CD14-positive monocyte (primary cell): ENCODE results near the gene CELF4. TPM values are rescaled to one million over a fixed set of nuclear protein-coding genes. Genes with fewer than 3 reads are reported as not detected.

Source experiments
- DNase-seq, 3 donors: peaks; one replicate each; pipeline ENCODE4 v3.0.0-alpha.2; 2011 to 2022
- H2AFZ ChIP-seq: 2 replicates; pipeline ENCODE4 v1.6.0; 2012; ENCODE audit warnings: mild to moderate bottlenecking, low read depth, low read length, inconsistent platforms; ENCODE audit not compliant: insufficient read depth, poor library complexity, severe bottlenecking
- H3K27ac ChIP-seq, 2 donors: 1 replicate in 1 of 2; 2 replicates in 1 of 2; pipeline ENCODE4 v1.5.1; 2012 to 2013; ENCODE audit warnings: low read length in 2 of 2, control low read depth in 1 of 2, inconsistent platforms in 1 of 2, low read depth in 1 of 2, mild to moderate bottlenecking in 1 of 2
- H3K27me3 ChIP-seq, 2 donors: one replicate each; pipeline versions ENCODE4 v1.6.0 to v1.6.1; 2011 to 2013; ENCODE audit warnings: low read length in 2 of 2; ENCODE audit not compliant: control insufficient read depth in 2 of 2, insufficient read depth in 2 of 2
- H3K36me3 ChIP-seq, 2 donors: replicated peaks in 1 of 2; 1 replicate in 1 of 2; 2 replicates in 1 of 2; pipeline versions ENCODE4 v1.5.1 to v1.6.1; 2012 to 2013; ENCODE audit warnings: low read length in 2 of 2, control low read depth in 1 of 2, inconsistent platforms in 1 of 2, mild to moderate bottlenecking in 1 of 2; ENCODE audit not compliant: insufficient read depth in 2 of 2, control insufficient read depth in 1 of 2
- H3K4me1 ChIP-seq, 2 donors: 1 replicate in 1 of 2; 2 replicates in 1 of 2; pipeline versions ENCODE4 v1.5.1 to v1.6.1; 2012 to 2013; ENCODE audit warnings: low read length in 2 of 2, control low read depth in 1 of 2, inconsistent platforms in 1 of 2, mild to moderate bottlenecking in 1 of 2, moderate library complexity in 1 of 2; ENCODE audit not compliant: insufficient read depth in 2 of 2, control insufficient read depth in 1 of 2
- H3K4me2 ChIP-seq: replicated peaks from 2 replicates; pipeline ENCODE3; 2012; ENCODE audit warnings: low read length, moderate library complexity, mild to moderate bottlenecking; ENCODE audit not compliant: poor library complexity, severe bottlenecking; ENCODE audit errors: extremely low read depth
- H3K4me3 ChIP-seq, 3 experiments: fragments of 200-600 bp in 1 of 3; sonication (generic) in 1 of 3; replicated peaks in 1 of 3; 1 replicate in 2 of 3; 2 replicates in 1 of 3; pipeline ENCODE4 v1.5.1; 2011 to 2013; ENCODE audit warnings: low read length in 3 of 3, mild to moderate bottlenecking in 3 of 3, control low read depth in 2 of 3, low read depth in 2 of 3, inconsistent platforms in 1 of 3, moderate library complexity in 1 of 3
- H3K79me2 ChIP-seq: 2 replicates; pipeline ENCODE4 v1.6.0; 2012; ENCODE audit warnings: mild to moderate bottlenecking, control low read depth, inconsistent platforms, low read length, moderate library complexity; ENCODE audit not compliant: insufficient read depth
- H3K9ac ChIP-seq: 2 replicates; pipeline ENCODE4 v1.6.0; 2017; ENCODE audit warnings: low read length, mild to moderate bottlenecking; ENCODE audit not compliant: insufficient read depth, poor library complexity, severe bottlenecking
- H3K9me3 ChIP-seq, 2 donors: replicated peaks in 1 of 2; 1 replicate in 1 of 2; 2 replicates in 1 of 2; pipeline versions ENCODE4 v1.5.1 to v1.6.1; 2012 to 2013; ENCODE audit warnings: low read length in 2 of 2, control low read depth in 1 of 2; ENCODE audit not compliant: control insufficient read depth in 1 of 2, insufficient read depth in 1 of 2
- H4K20me1 ChIP-seq: 2 replicates; pipeline ENCODE4 v1.6.0; 2012; ENCODE audit warnings: mild to moderate bottlenecking, low read length, control low read depth, moderate library complexity; ENCODE audit not compliant: insufficient read depth
- H3K27ac Mint-ChIP-seq, 7 donors: one replicate each; pipeline ENCODE4 v1.8.0; 2020; ENCODE audit warnings: mild to moderate bottlenecking in 7 of 7, mixed read lengths in 7 of 7, moderate library complexity in 6 of 7, inconsistent platforms in 2 of 7
- H3K27me3 Mint-ChIP-seq, 3 donors: one replicate each; pipeline ENCODE4 v1.8.0; 2021 to 2022; ENCODE audit warnings: low read depth in 3 of 3, mild to moderate bottlenecking in 3 of 3, mixed read lengths in 3 of 3, moderate library complexity in 3 of 3, inconsistent platforms in 1 of 3
- H3K36me3 Mint-ChIP-seq, 2 donors: one replicate each; pipeline ENCODE4 v1.8.0; 2020; ENCODE audit warnings: mixed read lengths in 2 of 2, inconsistent platforms in 1 of 2, mild to moderate bottlenecking in 1 of 2
- H3K4me1 Mint-ChIP-seq: one replicate; pipeline ENCODE4 v1.8.0; 2020; ENCODE audit warnings: mild to moderate bottlenecking, mixed read lengths
- H3K4me3 Mint-ChIP-seq, 2 donors: one replicate each; pipeline ENCODE4 v1.8.0; 2020; ENCODE audit warnings: mild to moderate bottlenecking in 2 of 2, mixed read lengths in 2 of 2, moderate library complexity in 1 of 2
- H3K9me3 Mint-ChIP-seq, 7 donors: one replicate each; pipeline ENCODE4 v1.8.0; 2020 to 2022; ENCODE audit warnings: mixed read lengths in 7 of 7, mild to moderate bottlenecking in 6 of 7, moderate library complexity in 6 of 7, inconsistent platforms in 2 of 7
- WGBS: methylation state at CpG from one replicate; pipeline ENCODE4 v1.1.5; 2013; ENCODE audit warnings: missing lambda C conversion rate; ENCODE audit not compliant: insufficient coverage; 5-methylcytosine and 5-hydroxymethylcytosine counted together
- intact Hi-C, 2 donors: fragments of 100-400 bp; cut with micrococcal nuclease; formaldehyde crosslinking; loops; one replicate each; pipeline versions ENCODE4 v1.15.0 to v1.15.1; 2023
- polyA plus RNA-seq, 3 donors: library from polyadenylated mRNA; depleted of rRNA in 1 of 3; unstranded in 2 of 3; stranded (reverse) in 1 of 3; fragments of 300-500 nt in 2 of 3; fragments of >200 nt in 1 of 3; fragmentation: Illumina TruSeq in 2 of 3; gene quantifications; 1 replicate in 2 of 3; 2 replicates in 1 of 3; pipeline ENCODE4 v1.2.3, GENCODE V29; 2012 to 2021
- TF ChIP-seq, protein P1 (sequence below): fragments of 200-600 bp; IDR thresholded peaks from one replicate; pipeline ENCODE4 v1.8.0; 2022; ENCODE audit warnings: antibody characterized with exemption, mild to moderate bottlenecking

The CELF4 gene
- polyA plus RNA-seq, 3 donors, result not detected

GRCh38 chr18:37332219-37332618 is 233.4 kb downstream of the CELF4 start:
- WGBS, result 100% methylated on average over 7 of the region's 8 CpGs
- H3K36me3 Mint-ChIP-seq, result no peaks in the 10 kb centered on the region
- TF ChIP-seq, protein P1, sequence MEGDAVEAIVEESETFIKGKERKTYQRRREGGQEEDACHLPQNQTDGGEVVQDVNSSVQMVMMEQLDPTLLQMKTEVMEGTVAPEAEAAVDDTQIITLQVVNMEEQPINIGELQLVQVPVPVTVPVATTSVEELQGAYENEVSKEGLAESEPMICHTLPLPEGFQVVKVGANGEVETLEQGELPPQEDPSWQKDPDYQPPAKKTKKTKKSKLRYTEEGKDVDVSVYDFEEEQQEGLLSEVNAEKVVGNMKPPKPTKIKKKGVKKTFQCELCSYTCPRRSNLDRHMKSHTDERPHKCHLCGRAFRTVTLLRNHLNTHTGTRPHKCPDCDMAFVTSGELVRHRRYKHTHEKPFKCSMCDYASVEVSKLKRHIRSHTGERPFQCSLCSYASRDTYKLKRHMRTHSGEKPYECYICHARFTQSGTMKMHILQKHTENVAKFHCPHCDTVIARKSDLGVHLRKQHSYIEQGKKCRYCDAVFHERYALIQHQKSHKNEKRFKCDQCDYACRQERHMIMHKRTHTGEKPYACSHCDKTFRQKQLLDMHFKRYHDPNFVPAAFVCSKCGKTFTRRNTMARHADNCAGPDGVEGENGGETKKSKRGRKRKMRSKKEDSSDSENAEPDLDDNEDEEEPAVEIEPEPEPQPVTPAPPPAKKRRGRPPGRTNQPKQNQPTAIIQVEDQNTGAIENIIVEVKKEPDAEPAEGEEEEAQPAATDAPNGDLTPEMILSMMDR, result no peak
- H3K36me3 ChIP-seq, result no peaks in the 10 kb centered on the region
- peak overlapping the region in 1 of 7 donors; percentile 12 for H3K27ac Mint-ChIP-seq
- H3K79me2 ChIP-seq, result no peaks in the 10 kb centered on the region
- no peak overlapping the region for H3K9ac ChIP-seq
- no peak overlapping the region for H3K27ac ChIP-seq
- no peak overlapping the region for H3K4me3 Mint-ChIP-seq
- peaks cover 4 to 9% (median 8%) of the 10 kb centered on the region in 3 donors for H3K27me3 Mint-ChIP-seq
- H3K4me1 Mint-ChIP-seq, result no peaks in the 10 kb centered on the region
- DNase-seq, result no peak
- intact Hi-C loops, result no loop called here
- H3K4me3 ChIP-seq, result no peak overlapping the region
- H3K27me3 ChIP-seq, result no peaks in the 10 kb centered on the region
- no peaks in the 10 kb centered on the region for H3K9me3 ChIP-seq
- no peak overlapping the region for H2AFZ ChIP-seq
- no peaks in the 10 kb centered on the region for H4K20me1 ChIP-seq
- H3K9me3 Mint-ChIP-seq, result no peaks in the 10 kb centered on the region
- no peak overlapping the region for H3K4me2 ChIP-seq
- H3K4me1 ChIP-seq, result no peaks in the 10 kb centered on the region

DNA sequence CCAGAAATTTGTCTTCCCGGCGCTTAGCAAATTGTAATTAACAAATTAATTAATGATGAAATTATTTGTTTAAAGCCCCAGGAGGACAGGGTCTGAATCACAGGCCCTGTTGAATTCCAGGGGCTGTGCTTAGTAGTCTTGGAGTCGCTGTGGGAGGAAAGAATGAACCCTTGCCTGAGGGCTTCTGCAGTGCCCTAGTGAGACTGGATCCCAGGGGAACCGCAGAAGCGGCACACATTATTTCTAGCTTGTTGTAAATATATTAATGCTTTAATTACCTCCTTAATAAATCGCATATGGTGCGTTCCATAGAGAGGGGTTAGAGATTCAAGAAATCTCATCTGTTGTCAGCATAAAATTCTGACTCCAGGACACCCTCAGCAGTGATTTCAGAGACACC is 235.4 kb downstream of the CELF4 start:
- no peak overlapping the region for H3K4me3 Mint-ChIP-seq
- intact Hi-C loops, result no loop called here

More for the DNA sequence above, 235.4 kb downstream of the CELF4 start:
- H4K20me1 ChIP-seq, result no peaks in the 10 kb centered on the region
- no peak for DNase-seq
- TF ChIP-seq, protein P1, result no peak
- H3K79me2 ChIP-seq, result no peaks in the 10 kb centered on the region
- no peak overlapping the region for H3K4me2 ChIP-seq
- peaks cover 4 to 10% (median 9%) of the 10 kb centered on the region in 3 donors for H3K27me3 Mint-ChIP-seq
- no peaks in the 10 kb centered on the region for H3K4me1 Mint-ChIP-seq
- no peaks in the 10 kb centered on the region for H3K36me3 Mint-ChIP-seq
- H3K27ac ChIP-seq, result no peak overlapping the region
- H2AFZ ChIP-seq, result no peak overlapping the region
- H3K9ac ChIP-seq, result no peak overlapping the region
- H3K27me3 ChIP-seq, result no peaks in the 10 kb centered on the region
- WGBS, result no CpG with 5 or more reads among the region's 7 CpGs
- H3K9me3 Mint-ChIP-seq, result no peaks in the 10 kb centered on the region
- H3K27ac Mint-ChIP-seq, result no peak overlapping the region
- no peaks in the 10 kb centered on the region for H3K36me3 ChIP-seq
- no peak overlapping the region for H3K4me3 ChIP-seq
- H3K9me3 ChIP-seq, result no peaks in the 10 kb centered on the region
- H3K4me1 ChIP-seq, result no peaks in the 10 kb centered on the region
